Measurements from ENCODE around the gene SRRM4.

DNA sequence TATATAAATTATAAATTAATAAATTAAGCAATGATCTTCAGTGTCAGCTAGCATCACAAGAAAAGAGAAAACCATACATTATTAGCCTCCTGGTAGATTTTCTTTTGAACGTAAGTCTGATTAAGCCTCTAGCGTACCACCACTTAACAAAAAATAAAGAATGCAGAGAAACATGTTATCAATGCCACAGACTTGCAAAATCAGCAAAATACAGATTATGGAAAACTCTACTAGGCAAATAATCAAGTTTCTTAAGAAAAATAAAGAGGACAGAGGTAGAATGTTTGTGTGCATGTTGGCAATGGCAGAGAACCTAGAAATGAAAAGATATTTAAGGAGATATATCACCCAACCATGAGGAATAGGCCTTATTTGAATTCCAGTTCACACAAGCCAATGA lies 8.4 kb upstream of the SRRM4 start:
- TF ChIP-seq, protein P1, sequence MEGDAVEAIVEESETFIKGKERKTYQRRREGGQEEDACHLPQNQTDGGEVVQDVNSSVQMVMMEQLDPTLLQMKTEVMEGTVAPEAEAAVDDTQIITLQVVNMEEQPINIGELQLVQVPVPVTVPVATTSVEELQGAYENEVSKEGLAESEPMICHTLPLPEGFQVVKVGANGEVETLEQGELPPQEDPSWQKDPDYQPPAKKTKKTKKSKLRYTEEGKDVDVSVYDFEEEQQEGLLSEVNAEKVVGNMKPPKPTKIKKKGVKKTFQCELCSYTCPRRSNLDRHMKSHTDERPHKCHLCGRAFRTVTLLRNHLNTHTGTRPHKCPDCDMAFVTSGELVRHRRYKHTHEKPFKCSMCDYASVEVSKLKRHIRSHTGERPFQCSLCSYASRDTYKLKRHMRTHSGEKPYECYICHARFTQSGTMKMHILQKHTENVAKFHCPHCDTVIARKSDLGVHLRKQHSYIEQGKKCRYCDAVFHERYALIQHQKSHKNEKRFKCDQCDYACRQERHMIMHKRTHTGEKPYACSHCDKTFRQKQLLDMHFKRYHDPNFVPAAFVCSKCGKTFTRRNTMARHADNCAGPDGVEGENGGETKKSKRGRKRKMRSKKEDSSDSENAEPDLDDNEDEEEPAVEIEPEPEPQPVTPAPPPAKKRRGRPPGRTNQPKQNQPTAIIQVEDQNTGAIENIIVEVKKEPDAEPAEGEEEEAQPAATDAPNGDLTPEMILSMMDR (IDR thresholded peaks at IDR 0.05), result no peak
- TF ChIP-seq POLR2A (IDR thresholded peaks at IDR 0.05) (no peak), POLR2AphosphoS5 (IDR thresholded peaks at IDR 0.05) (no peak), EP300 (IDR thresholded peaks at IDR 0.05) (no peak)
